Tibial artery (tissue), 4 donors: ENCODE results near the gene SALL4.
A peak's percentile ranks its signal among the peaks of the same experiment; 100 is the strongest.

ENCODE experiments used
- DNase-seq, 2 donors: peaks; one replicate each; pipeline ENCODE4 v3.0.0-alpha.2; 2019
- H3K27ac ChIP-seq, 2 donors: fragments of 200-600 bp; sonication (generic) in 1 of 2; 1 replicate in 1 of 2; 2 replicates in 1 of 2; pipeline ENCODE4 v1.5.1; 2018 to 2019; ENCODE audit warnings: mild to moderate bottlenecking in 1 of 2
- H3K27me3 ChIP-seq, 2 donors: fragments of 200-600 bp; sonication (generic) in 1 of 2; one replicate each; pipeline versions ENCODE4 v1.5.1 to v1.6.0; 2016 to 2019
- H3K36me3 ChIP-seq, 3 donors: fragments of 200-600 bp; sonication (generic) in 2 of 3; one replicate each; pipeline ENCODE4 v1.5.1; 2016 to 2019; ENCODE audit warnings: mild to moderate bottlenecking in 2 of 3
- H3K4me1 ChIP-seq, 4 donors: fragments of 200-600 bp; sonication (generic) in 2 of 4; 1 replicate in 3 of 4; 2 replicates in 1 of 4; pipeline ENCODE4 v1.5.1; 2016 to 2019
- H3K4me3 ChIP-seq, 2 donors: fragments of 200-600 bp; sonication (generic) in 1 of 2; 1 replicate in 1 of 2; 2 replicates in 1 of 2; pipeline ENCODE4 v1.5.1; 2018 to 2019; ENCODE audit warnings: mild to moderate bottlenecking in 2 of 2
- H3K9me3 ChIP-seq, 3 donors: fragments of 200-600 bp; sonication (generic) in 1 of 3; one replicate each; pipeline ENCODE4 v1.5.1; 2016 to 2019
- intact Hi-C: fragments of 100-400 bp; cut with DNase I; formaldehyde crosslinking; loops from one replicate; pipeline ENCODE4 v1.15.0; 2023; ENCODE audit warnings: low total_unique reads
- TF ChIP-seq, protein P1 (sequence below), 2 experiments: fragments of 200-600 bp in 1 of 2; fragments of 450-650 bp in 1 of 2; IDR thresholded peaks; one replicate each; pipeline ENCODE4 v1.5.1; 2017 to 2019; ENCODE audit warnings: antibody characterized with exemption in 2 of 2, mild to moderate bottlenecking in 1 of 2, moderate library complexity in 1 of 2

The SALL4 gene

DNA sequence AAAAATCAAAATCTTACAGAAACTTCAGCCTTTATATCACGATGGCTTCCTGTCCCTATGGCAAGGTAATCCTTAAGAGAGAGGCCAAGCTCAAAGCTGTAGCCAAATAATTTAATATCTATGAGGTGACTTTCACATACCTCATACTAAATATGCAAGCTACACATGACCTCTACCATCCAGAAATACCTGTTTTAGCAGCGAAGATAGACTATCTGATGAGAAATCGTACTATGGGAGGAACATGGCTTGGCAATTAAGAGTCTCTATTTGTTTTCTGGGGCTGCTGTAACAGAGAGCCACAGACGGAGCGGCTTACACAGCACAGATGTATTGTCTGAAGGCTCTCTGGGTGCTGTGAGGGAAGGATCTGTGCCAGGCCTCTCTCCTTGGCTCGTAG lies 31.0 kb upstream of the SALL4 start:
- Histone ChIP-seq H3K36me3 (no peaks in the 10 kb centered on the region), H3K4me1 (no peaks in the 10 kb centered on the region), H3K27me3 (no peaks in the 10 kb centered on the region), H3K9me3 (no peaks in the 10 kb centered on the region), H3K4me3 (no peak overlapping the region), H3K27ac (no peak overlapping the region)
- intact Hi-C loops = no loop called here
- TF ChIP-seq, protein P1, sequence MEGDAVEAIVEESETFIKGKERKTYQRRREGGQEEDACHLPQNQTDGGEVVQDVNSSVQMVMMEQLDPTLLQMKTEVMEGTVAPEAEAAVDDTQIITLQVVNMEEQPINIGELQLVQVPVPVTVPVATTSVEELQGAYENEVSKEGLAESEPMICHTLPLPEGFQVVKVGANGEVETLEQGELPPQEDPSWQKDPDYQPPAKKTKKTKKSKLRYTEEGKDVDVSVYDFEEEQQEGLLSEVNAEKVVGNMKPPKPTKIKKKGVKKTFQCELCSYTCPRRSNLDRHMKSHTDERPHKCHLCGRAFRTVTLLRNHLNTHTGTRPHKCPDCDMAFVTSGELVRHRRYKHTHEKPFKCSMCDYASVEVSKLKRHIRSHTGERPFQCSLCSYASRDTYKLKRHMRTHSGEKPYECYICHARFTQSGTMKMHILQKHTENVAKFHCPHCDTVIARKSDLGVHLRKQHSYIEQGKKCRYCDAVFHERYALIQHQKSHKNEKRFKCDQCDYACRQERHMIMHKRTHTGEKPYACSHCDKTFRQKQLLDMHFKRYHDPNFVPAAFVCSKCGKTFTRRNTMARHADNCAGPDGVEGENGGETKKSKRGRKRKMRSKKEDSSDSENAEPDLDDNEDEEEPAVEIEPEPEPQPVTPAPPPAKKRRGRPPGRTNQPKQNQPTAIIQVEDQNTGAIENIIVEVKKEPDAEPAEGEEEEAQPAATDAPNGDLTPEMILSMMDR (IDR thresholded peaks at IDR 0.05) = no peak
- no peak for DNase-seq

DNA sequence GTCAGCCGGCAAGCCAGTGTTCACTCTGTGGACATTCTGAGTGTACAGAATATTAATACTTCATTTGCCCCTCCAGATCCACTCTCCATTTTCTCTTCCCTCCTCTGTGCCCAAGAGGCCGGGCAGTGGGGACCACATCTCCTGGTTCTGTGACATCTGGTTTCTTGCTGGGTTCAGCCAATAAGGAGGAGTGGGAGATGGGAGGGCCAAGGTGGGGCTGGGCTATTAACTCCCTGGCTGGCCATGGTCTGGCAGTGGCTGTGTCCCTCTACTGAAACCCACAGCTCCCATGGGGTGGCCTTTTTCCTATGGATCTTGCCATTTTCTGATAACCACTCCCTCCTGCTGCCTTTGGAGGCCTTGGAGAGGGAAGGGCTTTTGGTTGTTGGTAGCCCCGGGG lies 30.0 kb upstream of the SALL4 start:
- Histone ChIP-seq H3K27ac (no peak overlapping the region), H3K36me3 (no peaks in the 10 kb centered on the region), H3K4me3 (no peak overlapping the region), H3K27me3 (no peaks in the 10 kb centered on the region), H3K4me1 (no peaks in the 10 kb centered on the region), H3K9me3 (no peaks in the 10 kb centered on the region)
- DNase-seq = no peak
- TF ChIP-seq, protein P1 (IDR thresholded peaks at IDR 0.05) = no peak
- intact Hi-C loops = no loop called here

DNA sequence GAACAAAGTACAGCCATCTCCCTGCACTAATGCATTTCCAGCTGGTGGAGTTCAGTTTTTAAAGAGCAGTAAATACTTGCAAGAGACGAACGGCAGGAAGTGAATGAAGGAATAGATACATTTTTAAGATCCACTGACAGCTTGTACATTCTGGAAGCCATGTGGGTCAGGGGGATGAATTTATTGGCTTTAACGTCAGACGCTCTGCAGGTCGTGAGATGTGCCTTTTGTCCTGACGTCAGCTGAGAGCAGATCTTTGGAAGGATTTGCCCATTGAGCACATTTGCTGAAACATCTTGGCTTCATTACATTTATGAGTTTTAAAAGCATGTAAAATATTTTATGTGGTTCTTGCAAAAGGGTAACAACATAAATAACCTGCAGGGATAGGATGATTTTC lies 29.5 kb upstream of the SALL4 start:
- TF ChIP-seq, protein P1 (IDR thresholded peaks at IDR 0.05) = no peak
- intact Hi-C loops = no loop called here
- no peaks in the 10 kb centered on the region for H3K36me3 ChIP-seq
- H3K4me3 ChIP-seq = no peak overlapping the region
- no peak for DNase-seq
- H3K4me1 ChIP-seq = no peaks in the 10 kb centered on the region
- no peak overlapping the region for H3K27ac ChIP-seq
- no peaks in the 10 kb centered on the region for H3K9me3 ChIP-seq
- H3K27me3 ChIP-seq = no peaks in the 10 kb centered on the region

DNA sequence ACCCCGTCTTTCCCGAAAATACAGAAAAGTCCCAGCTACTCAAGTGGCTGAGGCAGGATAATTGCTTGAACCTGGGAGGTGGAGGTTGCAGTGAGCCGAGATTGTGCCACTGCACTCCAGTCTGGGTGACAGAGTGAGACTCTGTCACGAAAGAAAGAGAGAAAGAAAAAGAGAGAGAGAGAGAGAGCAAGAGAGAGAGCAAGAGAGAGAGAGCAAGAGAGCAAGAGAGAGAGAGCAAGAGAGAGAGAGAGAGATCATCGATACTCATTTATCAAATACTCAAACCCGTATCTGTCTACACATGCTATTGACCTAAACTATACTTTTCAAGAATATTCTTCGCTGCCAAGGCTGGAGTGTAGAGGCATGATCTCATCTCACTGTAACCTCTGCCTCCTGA lies 28.2 kb upstream of the SALL4 start:
- TF ChIP-seq, protein P1 (IDR thresholded peaks at IDR 0.05) = no peak
- Histone ChIP-seq H3K27me3 (no peaks in the 10 kb centered on the region), H3K4me3 (no peak overlapping the region), H3K36me3 (no peaks in the 10 kb centered on the region), H3K27ac (no peak overlapping the region), H3K9me3 (no peaks in the 10 kb centered on the region), H3K4me1 (no peaks in the 10 kb centered on the region)
- intact Hi-C loops = no loop called here
- no peak for DNase-seq

DNA sequence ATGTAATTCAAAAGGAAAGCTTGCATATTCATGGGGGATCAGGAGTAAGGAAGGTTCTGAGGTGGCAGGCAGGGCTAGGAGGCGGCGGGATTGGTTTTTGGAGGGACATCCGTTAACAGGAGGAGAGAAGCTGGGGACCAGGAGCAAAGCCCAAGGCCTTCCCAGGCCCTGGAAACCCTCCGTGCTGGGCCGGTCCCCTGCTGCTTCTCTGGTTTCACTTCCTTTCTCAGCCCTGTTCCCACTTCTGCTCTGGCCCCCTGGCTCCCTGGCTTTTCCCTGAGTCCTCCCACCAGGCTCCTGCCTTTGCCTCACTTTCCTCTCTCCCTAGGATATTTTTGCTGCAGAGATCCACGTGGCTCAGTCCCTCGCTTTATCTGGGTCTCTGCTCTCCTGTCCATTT lies 26.4 kb upstream of the SALL4 start:
- peak in 1 of 2 donors; percentile 23 for DNase-seq
- Histone ChIP-seq H3K9me3 (no peaks in the 10 kb centered on the region), H3K36me3 (no peaks in the 10 kb centered on the region), H3K4me1 (no peaks in the 10 kb centered on the region), H3K27me3 (no peaks in the 10 kb centered on the region), H3K4me3 (no peak overlapping the region), H3K27ac (no peak overlapping the region)
- TF ChIP-seq, protein P1 (IDR thresholded peaks at IDR 0.05) = no peak
- intact Hi-C loops = no loop called here

DNA sequence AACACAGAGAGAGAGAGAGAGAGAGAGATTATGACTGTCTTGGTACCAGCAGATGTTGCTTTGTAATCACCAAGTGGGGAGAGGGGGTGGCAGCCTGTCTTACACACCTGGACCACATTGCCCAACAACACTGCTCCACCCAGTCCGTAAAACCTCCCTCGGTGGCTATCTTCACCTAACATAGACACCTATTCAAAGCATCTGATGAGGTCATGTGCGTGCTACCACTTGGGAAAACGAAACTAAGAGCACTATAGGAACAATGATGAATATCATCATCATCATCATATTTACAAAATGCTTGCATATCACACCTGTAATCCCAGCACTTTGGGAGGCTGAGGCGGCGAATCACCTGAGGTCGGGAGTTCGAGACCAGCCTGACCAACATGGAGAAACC lies 24.1 kb upstream of the SALL4 start:
- intact Hi-C loops = no loop called here
- Histone ChIP-seq H3K4me1 (no peaks in the 10 kb centered on the region), H3K27ac (no peak overlapping the region), H3K36me3 (no peaks in the 10 kb centered on the region), H3K27me3 (no peaks in the 10 kb centered on the region), H3K4me3 (no peak overlapping the region), H3K9me3 (no peaks in the 10 kb centered on the region)
- TF ChIP-seq, protein P1 (IDR thresholded peaks at IDR 0.05) = no peak
- DNase-seq = no peak
